ENCODE measurements around the gene MLXIP. TPM values are rescaled to one million over a fixed set of nuclear protein-coding genes. Genes with fewer than 3 reads are reported as not detected.

MLXIP gene
- total and polyA plus RNA-seq, 9 of the 15 experiments (the other 6 are each of a cell fraction or from before 2014, with no cell fraction given) = 2.2 to 66.3 (median 18.1) TPM

GRCh38 chr12:122096591-122097149, 18.1 kb downstream of the MLXIP start:
- DNase-seq (ENCODE audit: extremely low read depth in 1 of 4, low spot score in 3 of 4) (no peak), ATAC-seq (no peak), FAIRE-seq (no peak)
- Histone ChIP-seq H3K27me3 (ENCODE audit: control insufficient read depth in 2 of 2, insufficient read depth in 2 of 2, low read length in 2 of 2) (no peaks in the 10 kb centered on the region), H3K36me3 (ENCODE audit: control insufficient read depth, insufficient read depth, low read length) (peaks cover 43% of the 10 kb centered on the region), H3K4me2 (ENCODE audit: insufficient read depth, low read length) (peak overlapping the region; percentile 51), H3K4me3 (no peak overlapping the region), H3K4me1 (replicated peaks in 1 of 2; ENCODE audit: control insufficient read depth in 2 of 2, insufficient read depth in 2 of 2, low read length in 2 of 2) (peaks cover 59 to 77% of the 10 kb centered on the region in 2 experiments), H3K9ac (ENCODE audit: insufficient read depth in 1 of 2, low read depth in 2 of 2, low read length in 2 of 2) (peak overlapping the region; percentile 31 to 84; a peak in 3 of 4 replicates), H3K9me1 (ENCODE audit: control insufficient read depth, insufficient read depth, low read length) (peaks cover 16% of the 10 kb centered on the region), H4K20me1 (replicated peaks; ENCODE audit: control insufficient read depth, insufficient read depth, low read length) (peaks cover 14% of the 10 kb centered on the region; the same call in 1 of the 2 replicates), H3K9me3 (replicated peaks; ENCODE audit: control insufficient read depth, insufficient read depth, low read depth, low read length) (no peaks in the 10 kb centered on the region), H3K79me2 (ENCODE audit: control insufficient read depth, insufficient read depth, low read length) (peaks cover 96% of the 10 kb centered on the region), H2AFZ (ENCODE audit: low read depth, low read length) (no peak overlapping the region), H3K27ac (ENCODE audit: extremely low read depth, low read depth, low read length) (peak overlapping the region; percentile 74)
- intact Hi-C loops (cut with micrococcal nuclease) = no loop called here
- WGBS (ENCODE audit: insufficient coverage, low coverage, missing lambda C conversion rate) = 56% methylated on average over 20 of the region's 20 CpGs
- in situ Hi-C loops (cut with MboI) = no loop called here
- BruUV-seq (replicated peaks) = no TSS peak
- ChIA-PET POLR2A (interaction anchor here (0.6 to 4.5 kb wide), 13 partner anchors 9 to 322 kb away, joined by 3 to 75 read pairs (median 4); no protein-coding TSS in a partner anchor), CTCF (ENCODE audit: low intra/inter-chr PET ratio) (no interaction called here)
- TF ChIP-seq MYBL2 (IDR thresholded peaks at IDR 0.05; ENCODE audit: low read depth) (no peak), MYBL2 (CRISPR knock-in tag; IDR thresholded peaks at IDR 0.05; ENCODE audit: borderline replicate concordance) (no peak), ZBTB17 (CRISPR knock-in tag; IDR thresholded peaks at IDR 0.05) (no peak), USF1 (CRISPR knock-in tag; IDR thresholded peaks at IDR 0.05) (no peak), RBM22 (IDR thresholded peaks at IDR 0.05; ENCODE audit: low read depth, low read length, poor library complexity, severe bottlenecking) (no peak), HMG20B (CRISPR knock-in tag; IDR thresholded peaks at IDR 0.05) (no peak), HEY1 (CRISPR knock-in tag; IDR thresholded peaks at IDR 0.05; ENCODE audit: borderline replicate concordance) (no peak), PBX2 (CRISPR knock-in tag; IDR thresholded peaks at IDR 0.05; ENCODE audit: low read depth) (no peak), PBX2 (tag; conservative IDR thresholded peaks at IDR 0.05; ENCODE audit: low read depth) (0 out of 2 replicates have a peak, but pooled peaks have one; percentile 12), GABPB1 (CRISPR knock-in tag; IDR thresholded peaks at IDR 0.05) (no peak), ZEB2 (IDR thresholded peaks at IDR 0.05) (no peak), NCOA6 (IDR thresholded peaks at IDR 0.05) (no peak), RB1 (IDR thresholded peaks at IDR 0.05; ENCODE audit: low read depth) (no peak), POLR2A (conservative IDR thresholded peaks at IDR 0.05) (no peak), E4F1 (CRISPR knock-in tag; IDR thresholded peaks at IDR 0.05; ENCODE audit: borderline replicate concordance) (no peak), HLTF (IDR thresholded peaks at IDR 0.05) (no peak)

Data from K562 (cell line).